Caco-2 (cell line): ENCODE results near the gene MESP1. TPM values are rescaled to one million over a fixed set of nuclear protein-coding genes. Genes with fewer than 3 reads are reported as not detected.

ENCODE experiments used
- BruUV-seq: library from RNA; stranded (reverse); fragments of 400-500 nt; replicated peaks from 2 replicates; lab custom pipeline; 2021; lab: Mats Ljungman, UMichigan
- CTCF ChIA-PET: fragments of 300-600 bp; sonication (Branson Sonifier 250); formaldehyde crosslinking; loops from one replicate; lab custom pipeline; 2022; ENCODE audit warnings: antibody characterized with exemption; lab: Charles Lee
- POLR2A ChIA-PET: fragments of 300-600 bp; sonication (Branson Sonifier 250); formaldehyde crosslinking; loops from one replicate; lab custom pipeline; 2022; ENCODE audit warnings: antibody characterized with exemption; lab: Charles Lee
- DNase-seq, 2 experiments: peaks; one replicate each; pipeline versions ENCODE4 v3.0.0 to v3.0.0-alpha.2; 2020 to 2022
- H3K27me3 ChIP-seq: replicated peaks from 2 replicates; pipeline ENCODE4 v1.6.0; 2011; ENCODE audit warnings: low read length; ENCODE audit not compliant: control insufficient read depth, insufficient read depth
- H3K36me3 ChIP-seq: 2 replicates; pipeline ENCODE4 v1.5.1; 2011; ENCODE audit warnings: low read length; ENCODE audit not compliant: control insufficient read depth, insufficient read depth
- H3K4me1 ChIP-seq: fragments of 250-450 bp; sonication (Bioruptor Pico); 2 replicates; pipeline ENCODE4 v1.5.1; 2020; ENCODE audit warnings: mild to moderate bottlenecking
- H3K4me3 ChIP-seq: 2 replicates; pipeline ENCODE4 v1.5.1; 2011; ENCODE audit warnings: low read depth, mild to moderate bottlenecking, control low read depth, low read length
- H3K9me3 ChIP-seq: fragments of 250-450 bp; sonication (Bioruptor Pico); 2 replicates; pipeline ENCODE4 v1.5.1; 2020; ENCODE audit warnings: mild to moderate bottlenecking, moderate library complexity
- H3K27ac Mint-ChIP-seq: one replicate; pipeline ENCODE4 v1.8.0; 2022; ENCODE audit warnings: mixed read lengths; ENCODE audit not compliant: unreplicated experiment
- H3K27me3 Mint-ChIP-seq: one replicate; pipeline ENCODE4 v1.8.0; 2022; ENCODE audit warnings: mixed read lengths; ENCODE audit not compliant: insufficient read depth, unreplicated experiment
- H3K36me3 Mint-ChIP-seq: one replicate; pipeline ENCODE4 v1.8.0; 2022; ENCODE audit warnings: mild to moderate bottlenecking, mixed read lengths; ENCODE audit not compliant: insufficient read depth, unreplicated experiment
- H3K4me1 Mint-ChIP-seq: one replicate; pipeline ENCODE4 v1.8.0; 2022; ENCODE audit warnings: low read depth, mixed read lengths; ENCODE audit not compliant: unreplicated experiment
- H3K4me3 Mint-ChIP-seq: one replicate; pipeline ENCODE4 v1.8.0; 2022; ENCODE audit warnings: mild to moderate bottlenecking, moderate library complexity, mixed read lengths; ENCODE audit not compliant: unreplicated experiment
- H3K9me3 Mint-ChIP-seq: one replicate; pipeline ENCODE4 v1.8.0; 2022; ENCODE audit warnings: mixed read lengths; ENCODE audit not compliant: unreplicated experiment
- CTCF ChIP-seq, 2 experiments: fragments of 200-600 bp in 1 of 2; IDR thresholded peaks; 1 replicate in 1 of 2; 2 replicates in 1 of 2; pipeline versions ENCODE4 v1.5.1 to v1.8.0; 2011 to 2022; ENCODE audit warnings: antibody characterized with exemption in 1 of 2, control low read depth in 1 of 2, inconsistent platforms in 1 of 2, low read depth in 1 of 2, low read length in 1 of 2, mild to moderate bottlenecking in 1 of 2, moderate library complexity in 1 of 2; ENCODE audit not compliant: insufficient read depth in 1 of 2, severe bottlenecking in 1 of 2, unreplicated experiment in 1 of 2
- intact Hi-C: fragments of 100-400 bp; cut with micrococcal nuclease; formaldehyde crosslinking; loops from one replicate; pipeline ENCODE4 v1.10.0; 2022; ENCODE audit not compliant: unreplicated experiment
- total RNA-seq: library from RNA; stranded (reverse); gene quantifications from 2 replicates; pipeline ENCODE4 v1.2.3, GENCODE V29; 2022

The MESP1 gene
- total RNA-seq, 1 experiment from 2014 or later, result 1.00 TPM

- peaks cover 51% of the 10 kb centered on the region for H3K4me1 ChIP-seq
- intact Hi-C loops, result no loop called here
- no TSS peak for BruUV-seq
Measured at GRCh38 chr15:89778861-89779260, 27.8 kb upstream of the MESP1 start.

GRCh38 chr15:89777782-89778380 lies 26.8 kb upstream of the MESP1 start:
- CTCF ChIA-PET, result no interaction called here
- H3K36me3 Mint-ChIP-seq, result no peaks in the 10 kb centered on the region
- intact Hi-C loops, result no loop called here

More at GRCh38 chr15:89778861-89779260, 27.8 kb upstream of the MESP1 start:
- Histone ChIP-seq H3K27me3 (no peaks in the 10 kb centered on the region), H3K36me3 (no peaks in the 10 kb centered on the region; the same call in 1 of the 2 replicates), H3K4me3 (no peak overlapping the region), H3K9me3 (no peaks in the 10 kb centered on the region)
- H3K4me3 Mint-ChIP-seq, result no peak overlapping the region
- DNase-seq, result no peak
- no peaks in the 10 kb centered on the region for H3K9me3 Mint-ChIP-seq
- ChIA-PET POLR2A (no interaction called here), CTCF (interaction anchor here (0.7 kb wide), 1 partner anchor 82 kb away, joined by 3 read pairs; no protein-coding TSS in a partner anchor)
- H3K4me1 Mint-ChIP-seq, result peaks cover 17% of the 10 kb centered on the region
- H3K36me3 Mint-ChIP-seq, result no peaks in the 10 kb centered on the region
- H3K27me3 Mint-ChIP-seq, result no peaks in the 10 kb centered on the region
- no peak for TF ChIP-seq CTCF (IDR thresholded peaks at IDR 0.05; ENCODE audit: insufficient read depth in 1 of 2, low read depth in 1 of 2, low read length in 1 of 2, severe bottlenecking in 1 of 2, unreplicated experiment in 1 of 2)
- no peak overlapping the region for H3K27ac Mint-ChIP-seq

GRCh38 chr15:89777073-89777751 lies 26.2 kb upstream of the MESP1 start:
- Histone ChIP-seq H3K4me1 (peaks cover 34% of the 10 kb centered on the region), H3K4me3 (no peak overlapping the region), H3K36me3 (no peaks in the 10 kb centered on the region), H3K9me3 (no peaks in the 10 kb centered on the region), H3K27me3 (no peaks in the 10 kb centered on the region)
- Mint-ChIP-seq H3K4me1 (peaks cover 10% of the 10 kb centered on the region), H3K4me3 (no peak overlapping the region), H3K36me3 (no peaks in the 10 kb centered on the region), H3K27ac (no peak overlapping the region), H3K27me3 (no peaks in the 10 kb centered on the region), H3K9me3 (no peaks in the 10 kb centered on the region)
- no peak for TF ChIP-seq CTCF (IDR thresholded peaks at IDR 0.05; ENCODE audit: insufficient read depth in 1 of 2, low read depth in 1 of 2, low read length in 1 of 2, severe bottlenecking in 1 of 2, unreplicated experiment in 1 of 2)
- POLR2A ChIA-PET, result no interaction called here
- BruUV-seq, result no TSS peak
- CTCF ChIA-PET, result no interaction called here
- intact Hi-C loops, result no loop called here
- no peak for DNase-seq

More at GRCh38 chr15:89777782-89778380, 26.8 kb upstream of the MESP1 start:
- no peak for TF ChIP-seq CTCF (IDR thresholded peaks at IDR 0.05; ENCODE audit: insufficient read depth in 1 of 2, low read depth in 1 of 2, low read length in 1 of 2, severe bottlenecking in 1 of 2, unreplicated experiment in 1 of 2)
- DNase-seq, result no peak
- H3K9me3 Mint-ChIP-seq, result no peaks in the 10 kb centered on the region
- BruUV-seq, result no TSS peak
- Histone ChIP-seq H3K9me3 (no peaks in the 10 kb centered on the region), H3K4me3 (no peak overlapping the region), H3K4me1 (peaks cover 41% of the 10 kb centered on the region), H3K27me3 (no peaks in the 10 kb centered on the region), H3K36me3 (no peaks in the 10 kb centered on the region)
- H3K27me3 Mint-ChIP-seq, result no peaks in the 10 kb centered on the region
- no peak overlapping the region for H3K27ac Mint-ChIP-seq
- no peak overlapping the region for H3K4me3 Mint-ChIP-seq
- H3K4me1 Mint-ChIP-seq, result peaks cover 12% of the 10 kb centered on the region
- POLR2A ChIA-PET, result no interaction called here
